ENCODE data around the gene MLLT10.

The MLLT10 gene

GRCh38 chr10:21533467-21534279 is at the start of gene MLLT10:
Gene MLLT10 (plus strand): TSS chr10:21534232. CDS start chr10:21534645, 413 bp downstream.
- DNase-seq, result peak; percentile 81 to 86

- DNase-seq, result no peak
These were observed 46.4 kb upstream of the MLLT10 start for GRCh38 chr10:21487416-21488180.

GRCh38 chr10:21488246-21488956 is 45.6 kb upstream of the MLLT10 start:
- no peak for DNase-seq

- DNase-seq, result no peak
These were observed 45.0 kb upstream of the MLLT10 start for GRCh38 chr10:21488957-21489446.

GRCh38 chr10:21490028-21490710 is 43.9 kb upstream of the MLLT10 start:
- DNase-seq, result no peak

- DNase-seq, result no peak
These were observed 43.3 kb upstream of the MLLT10 start for GRCh38 chr10:21490711-21491105.

DNA sequence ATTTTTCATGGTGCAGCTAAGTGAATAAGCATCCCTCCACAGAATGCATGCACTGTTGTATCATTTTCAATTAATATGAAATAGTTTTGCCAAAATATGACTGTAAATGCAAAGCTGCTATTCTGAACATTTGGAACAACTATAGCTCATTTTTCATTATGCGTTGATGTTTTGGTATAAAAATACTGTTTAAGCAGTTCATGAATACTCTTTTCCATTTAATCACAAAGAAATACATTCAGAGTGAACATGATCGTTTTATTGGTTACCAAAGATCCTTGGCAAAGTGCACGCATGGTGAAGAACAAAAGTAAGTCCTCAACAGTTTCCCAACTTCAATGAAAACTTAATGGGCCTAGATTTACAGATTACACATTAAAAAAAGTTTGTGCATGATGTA is 41.6 kb upstream of the MLLT10 start:
- DNase-seq, result no peak

GRCh38 chr10:21493784-21494183 is 40.2 kb upstream of the MLLT10 start:
- no peak for DNase-seq

GRCh38 chr10:21494191-21495001 is 39.6 kb upstream of the MLLT10 start:
- no peak for DNase-seq

GRCh38 chr10:21495002-21495751 is 38.9 kb upstream of the MLLT10 start:
- no peak for DNase-seq

DNA sequence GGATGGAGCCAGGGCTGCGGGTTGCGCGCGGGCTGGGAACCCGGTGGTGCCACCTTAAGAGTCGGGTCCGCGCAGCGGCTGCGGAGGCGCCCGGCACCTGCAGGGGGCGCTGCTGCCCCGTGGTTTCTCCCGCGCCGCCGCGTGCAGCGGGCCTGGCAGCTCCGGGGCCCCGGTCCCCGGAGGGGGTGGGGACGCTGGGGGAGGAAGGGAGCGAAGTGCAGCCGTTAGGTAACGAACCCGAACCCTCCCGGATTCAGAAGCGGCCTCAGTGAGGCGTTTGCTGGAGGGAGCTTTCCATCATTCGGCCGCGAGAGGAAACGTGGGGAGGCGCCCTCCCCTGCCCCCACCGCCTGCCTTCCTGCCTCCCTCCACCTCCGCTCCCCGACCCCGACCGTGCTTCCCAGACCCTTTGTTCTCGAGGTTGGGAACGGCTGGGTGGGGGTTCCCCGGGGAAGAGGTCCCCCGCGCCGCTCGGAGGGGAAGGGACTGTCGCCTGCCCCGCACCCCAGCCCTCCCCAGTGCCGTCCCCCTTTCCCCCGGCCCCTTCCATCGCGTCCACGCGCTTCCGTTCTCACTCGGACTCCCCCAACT is 38.2 kb upstream of the MLLT10 start:
- peak; percentile 81 for DNase-seq

DNA sequence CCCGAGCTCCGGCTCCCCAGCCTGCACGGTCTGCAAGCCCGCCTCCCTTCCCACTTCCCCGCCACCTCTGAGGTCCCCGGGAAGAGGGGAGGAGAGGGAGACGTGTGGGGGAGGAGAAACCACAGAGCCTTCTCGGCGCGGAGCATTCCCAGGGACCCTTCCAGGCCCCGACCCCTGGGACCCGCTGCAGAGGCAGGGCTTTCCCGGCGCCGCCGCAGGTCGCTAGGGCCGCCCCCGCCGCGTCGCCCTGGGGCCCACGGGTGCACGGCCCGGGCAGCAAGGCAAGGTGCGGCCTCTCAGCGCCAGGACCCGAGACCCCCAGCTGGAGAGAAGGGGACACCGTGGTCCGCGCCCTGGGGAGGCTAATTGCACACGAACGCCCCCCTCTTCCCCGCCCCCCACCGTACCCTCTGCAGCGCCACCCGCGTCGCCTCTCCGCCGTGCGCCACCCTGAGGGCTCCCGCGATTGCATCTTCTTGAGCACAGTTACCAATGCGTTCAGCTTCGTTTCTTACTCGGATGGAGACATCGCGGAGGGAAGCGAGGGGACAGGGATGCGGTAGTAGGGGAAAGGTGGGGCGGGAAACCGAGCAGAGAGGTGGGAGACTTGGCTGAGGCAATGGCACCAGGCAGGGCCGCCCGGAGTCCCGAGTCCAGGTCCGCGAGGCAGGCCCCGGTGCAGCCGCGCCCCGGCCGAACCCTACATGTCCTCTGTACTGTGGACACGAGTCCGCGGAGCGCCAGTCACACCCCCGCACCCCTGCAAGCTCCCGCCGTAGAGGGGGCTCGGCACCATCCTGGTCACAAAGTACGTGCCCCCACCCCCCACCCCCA is 37.5 kb upstream of the MLLT10 start:
- peak; percentile 48 to 50 for DNase-seq

- no peak for DNase-seq
These were observed 36.7 kb upstream of the MLLT10 start for GRCh38 chr10:21497177-21497807.

GRCh38 chr10:21498377-21498776 is 35.7 kb upstream of the MLLT10 start:
- DNase-seq, result no peak

DNA sequence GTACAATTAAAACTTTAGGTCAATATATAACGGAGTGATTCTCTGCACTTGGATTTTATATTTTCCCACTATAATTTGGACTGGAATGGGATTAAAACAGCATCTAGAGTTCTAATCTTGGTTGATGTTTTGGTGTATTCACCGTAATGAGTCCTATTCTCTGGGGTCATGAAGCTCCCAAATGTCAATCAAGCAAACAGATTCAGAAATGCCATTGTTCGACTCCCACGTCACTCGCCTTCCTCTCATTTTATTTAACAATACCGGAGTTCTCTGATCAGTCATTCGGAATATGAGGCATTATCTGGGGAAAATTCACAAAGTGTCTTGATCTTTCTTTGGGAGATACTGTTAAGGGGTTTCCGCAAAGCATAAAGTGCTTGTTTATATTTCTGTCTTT is 35.0 kb upstream of the MLLT10 start:
- DNase-seq, result no peak

DNA sequence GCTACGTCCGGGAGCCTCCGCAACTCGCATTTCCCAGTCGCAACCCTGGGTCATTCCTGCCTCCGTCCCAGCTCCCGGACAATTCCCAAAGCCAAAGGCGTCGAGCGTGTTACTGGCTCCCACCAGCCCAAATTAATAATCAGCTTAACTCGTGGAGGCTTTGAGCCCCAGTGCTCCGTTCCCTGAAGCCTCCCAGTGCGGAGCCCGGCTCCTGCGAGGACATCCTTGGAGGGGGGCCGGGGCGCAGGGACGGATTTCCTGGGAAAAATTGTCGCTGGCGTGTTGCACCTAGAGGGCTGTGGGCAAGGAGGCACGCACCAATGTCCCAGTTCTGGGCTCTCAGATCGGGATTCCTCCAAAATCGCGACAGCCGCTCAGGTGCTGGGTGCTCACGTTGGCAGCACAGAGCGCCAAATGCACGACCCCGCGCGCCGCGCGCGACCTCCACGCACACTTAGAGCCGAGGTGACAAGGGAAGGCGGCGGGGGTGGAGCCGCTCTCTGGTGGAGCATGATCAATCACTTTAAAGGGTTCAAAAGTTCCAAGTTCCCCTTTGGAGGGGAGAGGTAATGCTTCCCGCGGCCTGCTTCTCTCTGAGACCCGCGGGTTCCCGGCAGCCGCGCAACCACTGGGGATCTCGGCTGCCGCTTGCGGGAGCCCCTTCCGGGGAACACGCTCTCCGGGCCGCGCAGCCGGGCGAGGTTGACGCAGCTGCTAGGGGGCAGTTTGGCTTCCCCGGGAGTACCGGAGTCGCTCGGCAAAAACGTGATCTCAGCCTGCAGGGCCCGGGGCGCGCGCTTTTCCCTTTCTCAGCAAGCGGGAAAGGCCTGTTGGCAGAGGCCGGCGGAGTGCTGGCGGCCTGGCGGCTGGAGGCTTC is 34.1 kb upstream of the MLLT10 start:
- no peak for DNase-seq

DNA sequence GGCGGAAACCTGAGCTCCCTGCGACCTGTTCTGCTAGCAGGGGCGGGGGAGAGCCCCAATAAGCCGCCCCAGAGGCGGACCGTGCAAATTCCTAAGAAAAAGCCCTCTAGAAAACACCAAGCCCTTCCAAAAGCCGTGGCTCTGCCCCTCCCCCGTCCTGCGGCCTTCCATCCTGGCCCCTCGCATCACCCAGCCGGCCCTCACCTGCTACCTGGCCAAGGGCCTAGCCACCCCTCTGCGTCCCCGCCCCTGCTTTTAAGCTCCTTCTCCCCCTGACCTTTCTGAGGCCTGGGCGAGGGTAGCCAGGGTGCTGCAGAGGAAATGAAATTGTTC is 33.5 kb upstream of the MLLT10 start:
- no peak for DNase-seq

DNA sequence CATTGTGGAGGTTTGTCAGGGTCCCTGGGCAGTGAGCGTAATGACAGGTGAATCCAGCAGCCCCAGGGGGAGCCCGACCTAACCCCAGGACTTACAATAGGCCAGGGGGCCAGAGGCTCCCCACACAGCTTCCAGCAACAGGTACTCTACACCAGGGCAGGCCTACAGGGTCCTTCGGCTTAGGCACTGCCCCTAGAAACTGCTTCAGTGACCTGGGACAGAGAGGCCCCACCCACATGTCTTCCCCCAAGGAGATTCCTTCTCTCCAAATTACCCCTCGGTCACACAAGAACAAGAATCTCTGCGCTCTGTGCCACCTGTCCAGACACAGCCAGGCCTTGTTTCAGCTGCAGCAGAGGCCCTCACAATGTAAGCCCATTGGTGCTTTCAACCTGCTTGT is 32.9 kb upstream of the MLLT10 start:
- DNase-seq, result no peak
